Left lung (tissue), 10 donors: ENCODE data around the gene MYBPC2. TPM values are rescaled to one million over a fixed set of nuclear protein-coding genes. Genes with fewer than 3 reads are reported as not detected.

ENCODE experiments used
- ATAC-seq: fragments of 200-7000 bp; cut with Tn5 transposase; one replicate; pipeline ENCODE4 v1.9.1; 2020; ENCODE audit warnings: moderate library complexity
- DNase-seq, 4 donors: peaks; one replicate each; pipeline ENCODE4 v3.0.0-alpha.2; 2013 to 2020
- H3K27ac ChIP-seq, 2 donors: fragments of 200-600 bp; sonication (generic) in 1 of 2; one replicate each; pipeline versions ENCODE4 v1.5.0 to v1.8.0; 2020 to 2021
- H3K27me3 ChIP-seq, 2 donors: fragments of 200-600 bp; sonication (generic) in 1 of 2; one replicate each; pipeline versions ENCODE4 v1.5.0 to v1.8.0; 2020 to 2021
- H3K36me3 ChIP-seq, 2 donors: fragments of 200-600 bp; sonication (generic) in 1 of 2; one replicate each; pipeline versions ENCODE4 v1.5.0 to v1.8.0; 2020 to 2021
- H3K4me1 ChIP-seq, 2 donors: fragments of 200-600 bp; one replicate each; pipeline ENCODE4 v1.8.0; 2021
- H3K4me3 ChIP-seq, 2 donors: fragments of 200-600 bp; sonication (generic) in 1 of 2; one replicate each; pipeline versions ENCODE4 v1.5.0 to v1.8.0; 2020 to 2021; ENCODE audit warnings: mild to moderate bottlenecking in 1 of 2
- H3K9me3 ChIP-seq, 2 donors: fragments of 200-600 bp; sonication (generic) in 1 of 2; one replicate each; pipeline versions ENCODE4 v1.5.0 to v1.8.0; 2020 to 2021
- CTCF ChIP-seq, 2 donors: fragments of 200-600 bp; sonication (generic) in 1 of 2; IDR thresholded peaks; one replicate each; pipeline versions ENCODE4 v1.5.0 to v1.8.0; 2021; ENCODE audit warnings: antibody characterized with exemption in 2 of 2
- intact Hi-C, 2 donors: fragments of 100-400 bp; cut with DNase I; formaldehyde crosslinking; loops; one replicate each; pipeline versions ENCODE4 v1.11.2 to v1.14.2; 2022
- polyA plus RNA-seq, 6 donors: library from polyadenylated mRNA; unstranded; fragments of 120-200 nt; gene quantifications; one replicate each; pipeline ENCODE4 v1.2.1, GENCODE V29; 2013; ENCODE audit not compliant: insufficient read length in 6 of 6
- total RNA-seq, 2 donors: library from RNA; stranded (reverse); fragmentation: NEBNext Ultra II Directional; extraction: Animal tissue kit (Norgen Biotek cat#: 25700); gene quantifications; one replicate each; pipeline ENCODE4 v1.2.1, GENCODE V29; 2021
- donor health status: DM: no; HTN: yes; CAD: no.
- donor health status: DM: no; HTN: no; CAD: no.

MYBPC2 gene
- total and polyA plus RNA-seq, 8 donors: 0.06 to 0.70 (median 0.21) TPM; not detected in 2

GRCh38 chr19:50496189-50497021, 63.7 kb downstream of the MYBPC2 start:
- no peak for TF ChIP-seq CTCF (IDR thresholded peaks at IDR 0.05)
- DNase-seq: peak in 1 of 4 donors; percentile 61
- intact Hi-C loops: no loop called here

DNA sequence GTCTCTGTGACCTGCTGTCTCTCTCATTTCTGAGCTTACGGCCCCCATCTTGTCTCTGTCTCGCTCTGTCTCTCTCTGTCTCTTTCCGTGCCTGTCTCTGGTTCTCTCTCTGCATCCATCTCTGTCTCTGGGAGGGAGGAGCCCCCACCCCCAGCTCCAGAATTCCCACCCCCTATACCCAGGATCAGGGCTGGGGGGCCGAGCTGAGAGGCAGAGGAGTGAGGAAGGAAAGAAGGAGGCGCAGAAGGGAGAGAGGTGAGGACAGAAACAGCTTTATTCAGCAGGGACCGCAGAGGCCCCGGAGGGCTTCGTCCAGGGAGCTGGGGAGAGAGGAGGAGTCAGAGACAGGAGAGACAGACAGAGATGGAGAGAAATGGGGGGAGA, 64.3 kb downstream of the MYBPC2 start:
- Histone ChIP-seq H3K36me3 (no peaks in the 10 kb centered on the region), H3K4me3 (no peak overlapping the region), H3K27me3 (no peaks in the 10 kb centered on the region), H3K27ac (no peak overlapping the region), H3K9me3 (no peaks in the 10 kb centered on the region), H3K4me1 (peaks cover 0 to 4% of the 10 kb centered on the region in 2 donors)
- intact Hi-C loops: no loop called here
- DNase-seq (peak in 1 of 4 donors; percentile 29), ATAC-seq (no peak)
- TF ChIP-seq CTCF (IDR thresholded peaks at IDR 0.05): no peak

More at GRCh38 chr19:50496189-50497021, 63.7 kb downstream of the MYBPC2 start:
- Histone ChIP-seq H3K36me3 (no peaks in the 10 kb centered on the region), H3K4me3 (no peak overlapping the region), H3K27ac (no peak overlapping the region), H3K4me1 (peaks cover 0 to 8% of the 10 kb centered on the region in 2 donors), H3K9me3 (no peaks in the 10 kb centered on the region), H3K27me3 (no peaks in the 10 kb centered on the region)
- peak; percentile 8 for ATAC-seq

GRCh38 chr19:50498219-50499056, 65.7 kb downstream of the MYBPC2 start:
- Histone ChIP-seq H3K4me3 (no peak overlapping the region), H3K9me3 (no peaks in the 10 kb centered on the region), H3K4me1 (no peaks in the 10 kb centered on the region), H3K27me3 (no peaks in the 10 kb centered on the region), H3K27ac (no peak overlapping the region), H3K36me3 (no peaks in the 10 kb centered on the region)
- ATAC-seq: no peak
- TF ChIP-seq CTCF (IDR thresholded peaks at IDR 0.05): no peak
- intact Hi-C loops: no loop called here
- DNase-seq: no peak

DNA sequence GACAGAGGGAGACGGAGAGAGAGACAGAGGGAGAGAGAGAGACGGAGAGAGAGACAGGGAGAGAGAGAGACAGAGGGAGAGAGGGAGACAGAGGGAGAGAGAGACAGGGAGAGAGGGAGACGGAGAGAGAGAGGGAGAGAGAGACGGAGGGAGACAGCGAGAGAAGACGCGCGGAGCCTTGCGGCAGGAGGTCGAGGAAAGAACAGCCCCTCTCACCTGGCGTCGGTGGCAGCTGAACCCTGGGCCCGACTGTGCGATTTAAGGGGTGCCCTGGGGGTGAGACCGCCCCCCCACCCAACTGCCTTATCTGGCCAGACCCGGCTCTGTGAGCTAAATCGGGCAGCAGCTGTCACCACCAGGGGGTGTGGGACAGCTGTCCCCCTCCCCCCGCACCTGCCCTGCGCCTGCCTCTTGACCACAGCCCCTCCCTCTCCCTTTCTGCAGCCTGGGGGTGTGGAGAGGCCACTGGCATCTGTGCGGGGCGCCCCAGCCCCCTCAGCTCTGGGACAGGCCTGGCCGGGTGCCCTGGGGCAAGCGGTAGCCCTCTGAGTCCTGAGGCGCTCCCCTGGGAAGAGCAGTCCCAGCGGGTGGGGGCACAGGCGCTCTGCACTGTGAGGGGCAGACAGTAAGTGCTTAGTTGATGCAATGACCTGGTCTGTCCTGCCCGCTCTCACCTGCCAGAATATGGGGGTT, 67.5 kb downstream of the MYBPC2 start:
- Histone ChIP-seq H3K4me3 (no peak overlapping the region), H3K9me3 (no peaks in the 10 kb centered on the region), H3K27me3 (no peaks in the 10 kb centered on the region), H3K4me1 (no peaks in the 10 kb centered on the region), H3K36me3 (no peaks in the 10 kb centered on the region), H3K27ac (no peak overlapping the region)
- intact Hi-C loops: no loop called here
- DNase-seq: peak in 1 of 4 donors; percentile 62
- no peak for TF ChIP-seq CTCF (IDR thresholded peaks at IDR 0.05)
- peak; percentile 56 for ATAC-seq
